ENCODE data around the gene SMG9. TPM values are rescaled to one million over a fixed set of nuclear protein-coding genes. Genes with fewer than 3 reads are reported as not detected.

The SMG9 gene
- total and polyA plus RNA-seq, 2 of the 13 experiments (the other 11 are each of a cell fraction or from before 2014, with no cell fraction given), result 16.1 to 18.7 TPM

DNA sequence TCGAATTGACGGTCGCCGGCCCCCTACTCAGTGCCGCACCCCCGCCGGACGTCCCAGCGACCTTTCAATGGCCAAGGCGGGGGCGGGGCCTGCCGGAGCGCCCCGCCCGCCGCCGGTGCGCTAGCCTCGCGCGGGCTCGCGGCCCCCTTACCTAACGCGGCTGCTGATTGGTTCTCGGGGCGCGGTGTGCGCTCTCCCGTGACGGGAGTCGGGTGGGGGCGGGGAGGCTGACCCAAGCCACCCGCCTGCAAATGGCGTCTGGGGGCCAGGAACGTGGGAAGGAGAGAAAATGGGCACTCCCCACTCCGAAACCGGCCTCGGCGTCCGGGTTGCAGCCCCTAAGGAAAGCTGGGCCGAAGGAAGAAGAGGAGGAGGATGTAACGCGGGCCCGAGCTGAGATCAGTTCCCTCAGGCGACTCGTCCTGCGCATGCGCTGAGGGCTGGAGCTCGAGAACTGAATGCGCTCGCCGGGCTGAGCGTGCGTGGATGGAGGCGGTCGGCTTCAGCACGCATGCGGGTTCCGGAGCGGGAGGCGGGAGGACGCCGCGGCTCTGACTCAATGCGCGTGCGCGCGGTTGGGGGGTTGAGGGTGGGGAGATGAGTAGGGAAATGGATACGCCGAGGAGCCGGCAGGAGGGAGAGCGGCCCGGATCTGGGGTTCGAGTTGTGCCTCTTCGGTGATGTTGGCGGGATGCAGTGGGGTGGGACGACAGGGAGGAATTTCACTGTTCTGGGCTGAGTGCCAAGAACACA is at the start of gene SMG9 (continued):
- TF ChIP-seq KDM5A (IDR thresholded peaks at IDR 0.05; ENCODE audit: borderline replicate concordance, low read length) (no peak; the same call in 1 of the 2 replicates), YEATS4 (CRISPR knock-in tag; IDR thresholded peaks at IDR 0.05; ENCODE audit: borderline replicate concordance) (peak; percentile 93), TEAD3 (CRISPR knock-in tag; optimal IDR thresholded peaks at IDR 0.05; ENCODE audit: borderline replicate concordance) (peak; percentile 36), SALL2 (CRISPR knock-in tag; IDR thresholded peaks at IDR 0.05) (peak; percentile 76; the same call in 1 of the 2 replicates), AHDC1 (CRISPR knock-in tag; IDR thresholded peaks at IDR 0.05; ENCODE audit: borderline replicate concordance) (no peak), HNF4G (IDR thresholded peaks at IDR 0.05; ENCODE audit: borderline replicate concordance, low read depth, low read length) (no peak), HNF4G (CRISPR knock-in tag; IDR thresholded peaks at IDR 0.05; ENCODE audit: borderline replicate concordance, low read depth) (peak; percentile 60; the same call in 1 of the 2 replicates), CHCHD3 (CRISPR knock-in tag; IDR thresholded peaks at IDR 0.05) (0 out of 2 replicates have a peak, but pooled peaks have one; percentile 16), RFXAP (CRISPR knock-in tag; IDR thresholded peaks at IDR 0.05; ENCODE audit: borderline replicate concordance) (peak; percentile 70; the same call in 1 of the 2 replicates), ZNF776 (CRISPR knock-in tag; IDR thresholded peaks at IDR 0.05) (peak; percentile 64; the same call in 1 of the 2 replicates), POLR2G (IDR thresholded peaks at IDR 0.05; ENCODE audit: low read depth, low read length) (peak; percentile 93), YY1 (IDR thresholded peaks at IDR 0.05; ENCODE audit: insufficient read depth, insufficient replicate concordance, low read depth, low read length) (peak; percentile 90), RELA (CRISPR knock-in tag; IDR thresholded peaks at IDR 0.05) (no peak), ATF2 (CRISPR knock-in tag; IDR thresholded peaks at IDR 0.05) (peak; percentile 63; the same call in 1 of the 2 replicates), ZNF20 (CRISPR knock-in tag; IDR thresholded peaks at IDR 0.05) (0 out of 2 replicates have a peak, but pooled peaks have one; percentile 4)
- TF ChIP-seq, protein P1, sequence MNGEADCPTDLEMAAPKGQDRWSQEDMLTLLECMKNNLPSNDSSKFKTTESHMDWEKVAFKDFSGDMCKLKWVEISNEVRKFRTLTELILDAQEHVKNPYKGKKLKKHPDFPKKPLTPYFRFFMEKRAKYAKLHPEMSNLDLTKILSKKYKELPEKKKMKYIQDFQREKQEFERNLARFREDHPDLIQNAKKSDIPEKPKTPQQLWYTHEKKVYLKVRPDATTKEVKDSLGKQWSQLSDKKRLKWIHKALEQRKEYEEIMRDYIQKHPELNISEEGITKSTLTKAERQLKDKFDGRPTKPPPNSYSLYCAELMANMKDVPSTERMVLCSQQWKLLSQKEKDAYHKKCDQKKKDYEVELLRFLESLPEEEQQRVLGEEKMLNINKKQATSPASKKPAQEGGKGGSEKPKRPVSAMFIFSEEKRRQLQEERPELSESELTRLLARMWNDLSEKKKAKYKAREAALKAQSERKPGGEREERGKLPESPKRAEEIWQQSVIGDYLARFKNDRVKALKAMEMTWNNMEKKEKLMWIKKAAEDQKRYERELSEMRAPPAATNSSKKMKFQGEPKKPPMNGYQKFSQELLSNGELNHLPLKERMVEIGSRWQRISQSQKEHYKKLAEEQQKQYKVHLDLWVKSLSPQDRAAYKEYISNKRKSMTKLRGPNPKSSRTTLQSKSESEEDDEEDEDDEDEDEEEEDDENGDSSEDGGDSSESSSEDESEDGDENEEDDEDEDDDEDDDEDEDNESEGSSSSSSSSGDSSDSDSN (CRISPR knock-in tag; IDR thresholded peaks at IDR 0.05), result peak; percentile 62
- TF ChIP-seq, protein P2, sequence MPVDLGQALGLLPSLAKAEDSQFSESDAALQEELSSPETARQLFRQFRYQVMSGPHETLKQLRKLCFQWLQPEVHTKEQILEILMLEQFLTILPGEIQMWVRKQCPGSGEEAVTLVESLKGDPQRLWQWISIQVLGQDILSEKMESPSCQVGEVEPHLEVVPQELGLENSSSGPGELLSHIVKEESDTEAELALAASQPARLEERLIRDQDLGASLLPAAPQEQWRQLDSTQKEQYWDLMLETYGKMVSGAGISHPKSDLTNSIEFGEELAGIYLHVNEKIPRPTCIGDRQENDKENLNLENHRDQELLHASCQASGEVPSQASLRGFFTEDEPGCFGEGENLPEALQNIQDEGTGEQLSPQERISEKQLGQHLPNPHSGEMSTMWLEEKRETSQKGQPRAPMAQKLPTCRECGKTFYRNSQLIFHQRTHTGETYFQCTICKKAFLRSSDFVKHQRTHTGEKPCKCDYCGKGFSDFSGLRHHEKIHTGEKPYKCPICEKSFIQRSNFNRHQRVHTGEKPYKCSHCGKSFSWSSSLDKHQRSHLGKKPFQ (CRISPR knock-in tag; IDR thresholded peaks at IDR 0.05; ENCODE audit: insufficient replicate concordance), result peak; percentile 93

Measured in HepG2 (cell line).